Keratinocyte (primary cell): ENCODE data around the gene CORO2A.

Experiments used
- EZH2 ChIP-seq: IDR thresholded peaks from one replicate; pipeline ENCODE4 v1.6.1; 2012; ENCODE audit warnings: inconsistent platforms, mild to moderate bottlenecking, low read length, moderate library complexity
- TF ChIP-seq, protein P1 (sequence below), 3 experiments: IDR thresholded peaks in 1 of 3; conservative IDR thresholded peaks in 1 of 3; optimal IDR thresholded peaks in 1 of 3; 2 replicates in 2 of 3; 3 replicates in 1 of 3; pipeline versions ENCODE3 to v1.5.1; 2011; ENCODE audit warnings: low read length in 3 of 3, mild to moderate bottlenecking in 3 of 3, moderate library complexity in 2 of 3, control low read depth in 1 of 3, inconsistent platforms in 1 of 3; ENCODE audit not compliant: insufficient read depth in 2 of 3; ENCODE audit errors: extremely low read depth in 1 of 3

- TF ChIP-seq, protein P1, sequence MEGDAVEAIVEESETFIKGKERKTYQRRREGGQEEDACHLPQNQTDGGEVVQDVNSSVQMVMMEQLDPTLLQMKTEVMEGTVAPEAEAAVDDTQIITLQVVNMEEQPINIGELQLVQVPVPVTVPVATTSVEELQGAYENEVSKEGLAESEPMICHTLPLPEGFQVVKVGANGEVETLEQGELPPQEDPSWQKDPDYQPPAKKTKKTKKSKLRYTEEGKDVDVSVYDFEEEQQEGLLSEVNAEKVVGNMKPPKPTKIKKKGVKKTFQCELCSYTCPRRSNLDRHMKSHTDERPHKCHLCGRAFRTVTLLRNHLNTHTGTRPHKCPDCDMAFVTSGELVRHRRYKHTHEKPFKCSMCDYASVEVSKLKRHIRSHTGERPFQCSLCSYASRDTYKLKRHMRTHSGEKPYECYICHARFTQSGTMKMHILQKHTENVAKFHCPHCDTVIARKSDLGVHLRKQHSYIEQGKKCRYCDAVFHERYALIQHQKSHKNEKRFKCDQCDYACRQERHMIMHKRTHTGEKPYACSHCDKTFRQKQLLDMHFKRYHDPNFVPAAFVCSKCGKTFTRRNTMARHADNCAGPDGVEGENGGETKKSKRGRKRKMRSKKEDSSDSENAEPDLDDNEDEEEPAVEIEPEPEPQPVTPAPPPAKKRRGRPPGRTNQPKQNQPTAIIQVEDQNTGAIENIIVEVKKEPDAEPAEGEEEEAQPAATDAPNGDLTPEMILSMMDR (optimal IDR thresholded peaks at IDR 0.05 in 1 of 3, IDR thresholded peaks at IDR 0.05 in 1 of 3, conservative IDR thresholded peaks at IDR 0.05 in 1 of 3; ENCODE audit: extremely low read depth in 1 of 3, insufficient read depth in 2 of 3, low read length in 3 of 3), result no peak
- TF ChIP-seq EZH2, result no peak
Observed at GRCh38 chr9:98227883-98228282, 35.4 kb upstream of the CORO2A start.
